Omental fat pad (tissue), 4 donors: ENCODE measurements around the gene ADAMTS6. TPM values are rescaled to one million over a fixed set of nuclear protein-coding genes. Genes with fewer than 3 reads are reported as not detected.

Source experiments
- ATAC-seq: fragments of 150-250 bp; one replicate; pipeline ENCODE4 v1.9.1; 2016; ENCODE audit warnings: mild to moderate bottlenecking, moderate library complexity; ENCODE audit not compliant: low FRiP score
- DNase-seq: peaks from one replicate; pipeline ENCODE4 v3.0.0-alpha.2; 2019; ENCODE audit warnings: low spot score
- total RNA-seq, 4 donors: library from RNA; depleted of rRNA; stranded (reverse); fragments of >200 nt; gene quantifications; one replicate each; pipeline ENCODE4 v1.1.0, GENCODE V29; 2016
- TF ChIP-seq, protein P1 (sequence below), 3 donors: fragments of 450-650 bp; IDR thresholded peaks; one replicate each; pipeline ENCODE4 v1.5.1; 2016 to 2017; ENCODE audit warnings: antibody characterized with exemption in 3 of 3, mild to moderate bottlenecking in 3 of 3, moderate library complexity in 2 of 3

ADAMTS6 gene
- total RNA-seq, 4 donors from 2014 or later = 1.8 to 8.0 (median 3.0) TPM

GRCh38 chr5:65264420-65264819, 217.3 kb downstream of the ADAMTS6 start:
- ATAC-seq (no peak), DNase-seq (no peak)
- TF ChIP-seq, protein P1, sequence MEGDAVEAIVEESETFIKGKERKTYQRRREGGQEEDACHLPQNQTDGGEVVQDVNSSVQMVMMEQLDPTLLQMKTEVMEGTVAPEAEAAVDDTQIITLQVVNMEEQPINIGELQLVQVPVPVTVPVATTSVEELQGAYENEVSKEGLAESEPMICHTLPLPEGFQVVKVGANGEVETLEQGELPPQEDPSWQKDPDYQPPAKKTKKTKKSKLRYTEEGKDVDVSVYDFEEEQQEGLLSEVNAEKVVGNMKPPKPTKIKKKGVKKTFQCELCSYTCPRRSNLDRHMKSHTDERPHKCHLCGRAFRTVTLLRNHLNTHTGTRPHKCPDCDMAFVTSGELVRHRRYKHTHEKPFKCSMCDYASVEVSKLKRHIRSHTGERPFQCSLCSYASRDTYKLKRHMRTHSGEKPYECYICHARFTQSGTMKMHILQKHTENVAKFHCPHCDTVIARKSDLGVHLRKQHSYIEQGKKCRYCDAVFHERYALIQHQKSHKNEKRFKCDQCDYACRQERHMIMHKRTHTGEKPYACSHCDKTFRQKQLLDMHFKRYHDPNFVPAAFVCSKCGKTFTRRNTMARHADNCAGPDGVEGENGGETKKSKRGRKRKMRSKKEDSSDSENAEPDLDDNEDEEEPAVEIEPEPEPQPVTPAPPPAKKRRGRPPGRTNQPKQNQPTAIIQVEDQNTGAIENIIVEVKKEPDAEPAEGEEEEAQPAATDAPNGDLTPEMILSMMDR (IDR thresholded peaks at IDR 0.05) = no peak

DNA sequence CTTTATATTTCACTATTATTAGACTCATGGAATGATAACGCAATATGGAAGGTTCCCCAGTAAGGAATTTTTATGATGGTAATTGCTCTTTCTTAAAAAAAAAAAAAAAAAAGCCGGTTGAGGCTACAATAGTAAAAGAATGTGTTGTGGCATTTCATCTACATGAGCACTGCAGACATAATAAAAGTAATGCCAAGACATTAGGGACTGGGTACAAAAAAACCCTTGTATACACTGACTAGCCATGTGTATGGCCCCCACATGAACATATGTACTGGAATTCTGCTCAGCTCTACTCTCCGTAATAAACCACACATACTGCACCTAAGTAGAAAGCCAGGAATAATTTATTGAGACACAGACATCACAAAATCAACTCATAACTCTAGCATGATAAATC, 218.4 kb downstream of the ADAMTS6 start:
- DNase-seq (no peak), ATAC-seq (no peak)
- TF ChIP-seq, protein P1 (IDR thresholded peaks at IDR 0.05) = no peak

GRCh38 chr5:65262649-65263059, 219.1 kb downstream of the ADAMTS6 start:
- DNase-seq (no peak), ATAC-seq (no peak)
- TF ChIP-seq, protein P1 (IDR thresholded peaks at IDR 0.05) = no peak

GRCh38 chr5:65262096-65262495, 219.6 kb downstream of the ADAMTS6 start:
- ATAC-seq (no peak), DNase-seq (no peak)
- TF ChIP-seq, protein P1 (IDR thresholded peaks at IDR 0.05) = no peak

DNA sequence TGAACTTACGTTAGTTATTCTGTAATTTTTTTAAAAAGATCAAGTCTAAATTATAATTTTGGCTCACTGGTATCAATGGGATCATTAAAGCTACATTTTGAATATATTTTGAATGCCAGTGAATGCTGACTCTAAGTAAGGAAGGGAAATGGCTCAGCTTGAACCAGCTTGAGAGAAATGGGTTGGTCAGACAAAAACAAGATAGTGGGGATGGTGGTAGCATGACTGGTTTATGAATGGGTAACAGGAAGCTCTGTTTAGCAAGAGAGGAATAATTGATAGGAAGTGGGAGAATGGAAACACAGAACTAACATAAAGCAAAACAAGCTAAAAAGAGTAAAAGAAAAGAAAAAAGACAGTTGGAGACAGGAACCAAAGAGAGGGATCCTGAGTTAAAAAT, 220.2 kb downstream of the ADAMTS6 start:
- TF ChIP-seq, protein P1 (IDR thresholded peaks at IDR 0.05) = no peak
- ATAC-seq (no peak), DNase-seq (no peak)

- ATAC-seq = no peak
- TF ChIP-seq, protein P1 (IDR thresholded peaks at IDR 0.05) = no peak
- no peak for DNase-seq
Measured at GRCh38 chr5:65255294-65255693, 226.4 kb downstream of the ADAMTS6 start.

DNA sequence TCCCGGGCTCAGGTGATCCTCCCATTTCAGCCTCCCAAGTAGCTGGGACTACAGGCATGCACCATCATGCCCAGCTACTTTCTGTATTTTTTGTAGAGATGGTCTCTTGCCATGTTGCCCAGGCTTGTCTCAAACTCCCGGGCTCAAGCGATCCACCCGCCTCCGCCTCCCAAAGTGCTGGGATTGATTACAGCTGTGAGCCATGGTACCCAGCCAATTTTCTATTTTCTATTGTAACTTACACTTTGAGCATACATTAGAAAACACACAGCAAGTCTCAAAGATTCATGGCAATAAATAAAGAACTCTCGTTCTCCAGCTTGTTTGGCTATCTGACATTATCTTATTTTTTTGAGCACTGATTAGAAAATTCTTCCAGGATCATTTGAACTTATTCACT, 228.7 kb downstream of the ADAMTS6 start:
- DNase-seq (no peak), ATAC-seq (no peak)
- TF ChIP-seq, protein P1 (IDR thresholded peaks at IDR 0.05) = no peak
